ENCODE data around the gene MED27. TPM values are rescaled to one million over a fixed set of nuclear protein-coding genes. Genes with fewer than 3 reads are reported as not detected.

The MED27 gene
- total RNA-seq, 1 donor = 19.0 TPM

DNA sequence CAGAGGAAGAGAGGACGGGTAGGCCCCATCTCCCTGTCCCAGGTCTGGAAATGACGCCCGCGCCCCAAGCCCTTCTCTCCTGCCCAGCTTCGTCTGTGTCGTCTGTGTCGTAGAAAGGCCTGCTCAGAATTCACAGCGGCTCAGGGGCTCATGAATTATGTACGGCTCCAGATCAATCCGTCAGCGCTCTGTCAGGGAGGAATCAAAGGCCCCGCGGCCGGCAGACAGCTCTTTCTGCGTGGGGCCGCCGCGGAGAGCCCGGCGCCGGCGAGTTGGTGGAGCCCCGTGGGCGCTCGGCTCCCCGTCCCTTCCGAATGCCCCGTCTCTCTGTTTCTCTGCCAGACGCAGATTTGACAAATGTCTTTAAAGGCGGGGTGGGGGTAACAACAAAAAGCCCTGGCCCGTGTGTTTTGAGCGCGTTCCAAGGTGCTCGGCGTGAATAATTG, 255.9 kb downstream of the MED27 start:
- DNase-seq (ENCODE audit: low read depth) = no peak
- H3K4me3 ChIP-seq (ENCODE audit: low read depth, low read length) = no peak overlapping the region
- TF ChIP-seq, protein P1, sequence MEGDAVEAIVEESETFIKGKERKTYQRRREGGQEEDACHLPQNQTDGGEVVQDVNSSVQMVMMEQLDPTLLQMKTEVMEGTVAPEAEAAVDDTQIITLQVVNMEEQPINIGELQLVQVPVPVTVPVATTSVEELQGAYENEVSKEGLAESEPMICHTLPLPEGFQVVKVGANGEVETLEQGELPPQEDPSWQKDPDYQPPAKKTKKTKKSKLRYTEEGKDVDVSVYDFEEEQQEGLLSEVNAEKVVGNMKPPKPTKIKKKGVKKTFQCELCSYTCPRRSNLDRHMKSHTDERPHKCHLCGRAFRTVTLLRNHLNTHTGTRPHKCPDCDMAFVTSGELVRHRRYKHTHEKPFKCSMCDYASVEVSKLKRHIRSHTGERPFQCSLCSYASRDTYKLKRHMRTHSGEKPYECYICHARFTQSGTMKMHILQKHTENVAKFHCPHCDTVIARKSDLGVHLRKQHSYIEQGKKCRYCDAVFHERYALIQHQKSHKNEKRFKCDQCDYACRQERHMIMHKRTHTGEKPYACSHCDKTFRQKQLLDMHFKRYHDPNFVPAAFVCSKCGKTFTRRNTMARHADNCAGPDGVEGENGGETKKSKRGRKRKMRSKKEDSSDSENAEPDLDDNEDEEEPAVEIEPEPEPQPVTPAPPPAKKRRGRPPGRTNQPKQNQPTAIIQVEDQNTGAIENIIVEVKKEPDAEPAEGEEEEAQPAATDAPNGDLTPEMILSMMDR (IDR thresholded peaks at IDR 0.05; ENCODE audit: insufficient read depth, low read depth, low read length) = no peak

DNA sequence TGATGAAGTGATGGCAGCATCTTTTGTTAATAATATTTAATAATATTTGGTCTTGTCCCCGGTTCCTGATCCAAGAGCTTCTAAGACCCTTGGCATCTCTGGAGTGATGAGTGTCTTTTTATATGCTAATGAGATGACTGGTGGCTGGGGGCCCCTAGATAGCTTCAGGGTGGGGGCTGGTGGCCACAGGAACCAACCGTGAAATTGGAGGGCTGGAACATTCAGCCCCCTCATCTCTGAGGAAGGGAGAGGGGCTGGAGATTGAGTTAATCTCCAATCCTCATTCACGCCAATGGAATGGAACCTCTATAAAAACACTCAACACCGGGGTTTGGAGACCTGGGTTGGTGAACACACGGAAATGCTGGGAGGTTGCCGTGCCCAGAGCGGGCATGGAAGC, 261.6 kb downstream of the MED27 start:
- no peak for DNase-seq (ENCODE audit: low read depth)
- TF ChIP-seq, protein P1 (IDR thresholded peaks at IDR 0.05; ENCODE audit: insufficient read depth, low read depth, low read length) = no peak
- H3K4me3 ChIP-seq (ENCODE audit: low read depth, low read length) = no peak overlapping the region

DNA sequence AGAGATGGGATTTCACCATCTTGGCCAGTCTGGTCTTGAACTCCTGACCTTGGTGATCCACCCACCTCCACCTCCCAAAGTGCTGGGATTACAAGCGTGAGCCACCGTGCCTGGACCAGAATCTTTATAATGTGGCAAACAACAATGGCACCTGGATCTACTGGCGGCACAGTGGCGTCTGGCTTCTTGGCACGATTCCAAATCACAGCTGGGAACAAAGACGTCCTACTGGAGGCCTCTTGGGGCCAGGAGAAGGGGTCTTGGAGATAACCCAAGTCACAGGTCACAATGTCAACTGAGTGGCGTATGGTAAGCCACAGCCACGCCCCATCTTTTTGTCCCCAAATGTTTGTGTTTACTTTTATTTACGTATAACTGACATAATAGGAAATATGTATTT, 262.0 kb downstream of the MED27 start:
- DNase-seq (ENCODE audit: low read depth) = no peak
- no peak overlapping the region for H3K4me3 ChIP-seq (ENCODE audit: low read depth, low read length)
- TF ChIP-seq, protein P1 (IDR thresholded peaks at IDR 0.05; ENCODE audit: insufficient read depth, low read depth, low read length) = no peak

DNA sequence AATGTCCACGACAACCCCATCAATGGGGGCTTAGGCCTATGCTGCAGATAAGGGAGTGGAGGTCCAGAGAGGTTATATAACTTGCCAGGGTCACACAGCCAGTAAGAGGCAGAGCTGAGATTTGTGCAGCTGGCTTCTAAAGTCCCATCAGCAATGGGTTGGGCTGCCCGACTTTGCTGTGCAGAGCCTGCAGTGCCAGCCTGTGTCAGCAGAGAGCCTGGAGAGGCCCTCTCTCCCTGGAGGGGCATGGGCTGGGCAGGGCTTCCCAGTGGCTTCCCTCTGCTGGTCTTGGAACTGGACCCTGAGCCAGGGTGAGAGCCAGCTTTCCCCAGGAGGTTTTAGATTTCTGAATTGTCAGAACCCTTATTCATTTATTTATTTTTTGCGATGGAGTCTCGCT, 262.6 kb downstream of the MED27 start:
- DNase-seq (ENCODE audit: low read depth) = no peak
- TF ChIP-seq, protein P1 (IDR thresholded peaks at IDR 0.05; ENCODE audit: insufficient read depth, low read depth, low read length) = no peak

DNA sequence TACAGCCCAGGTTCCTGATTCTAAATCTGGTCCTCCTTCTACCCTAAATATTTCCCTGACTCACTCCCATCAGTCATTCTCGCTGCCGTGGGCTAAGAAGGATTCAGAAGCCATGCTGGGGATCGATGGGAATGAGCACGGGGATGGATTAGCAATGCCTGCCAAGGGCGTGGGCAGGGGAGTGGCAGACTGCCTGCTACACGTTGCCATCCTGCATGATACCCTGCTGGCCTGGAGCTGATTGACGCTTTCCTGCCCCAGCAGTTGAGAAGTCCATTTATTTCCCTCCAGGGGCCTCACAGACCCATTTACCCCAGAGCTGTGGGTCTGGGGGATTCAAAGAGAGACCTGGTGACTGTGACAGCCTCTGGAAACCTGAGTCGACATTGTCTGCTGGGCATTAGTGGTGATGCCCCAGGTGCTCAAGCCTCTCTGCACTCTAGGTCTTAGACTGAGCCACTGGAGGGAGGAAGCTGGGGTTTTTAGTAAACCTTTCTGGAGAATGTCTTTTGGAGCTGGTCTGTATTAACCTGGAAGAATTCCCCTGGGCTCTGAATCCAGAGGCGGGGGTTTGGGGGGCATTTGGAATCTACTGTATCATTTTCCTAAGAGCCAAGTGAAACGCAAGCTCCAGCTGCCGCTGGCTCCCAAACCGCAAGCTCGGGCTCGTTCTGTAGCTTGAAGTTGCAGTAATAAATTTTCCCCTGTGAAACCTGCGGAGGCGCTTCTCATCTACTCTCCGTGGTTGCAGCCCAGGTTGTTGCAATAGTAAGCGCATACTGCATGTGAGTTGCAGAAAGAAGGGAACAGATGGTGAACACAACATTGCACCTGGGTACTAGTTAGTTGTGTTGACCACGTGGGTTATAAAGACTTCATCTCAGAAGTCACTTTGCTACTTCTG, 263.4 kb downstream of the MED27 start:
- no peak overlapping the region for H3K4me3 ChIP-seq (ENCODE audit: low read depth, low read length)
- TF ChIP-seq, protein P1 (IDR thresholded peaks at IDR 0.05; ENCODE audit: insufficient read depth, low read depth, low read length) = no peak
- no peak for DNase-seq (ENCODE audit: low read depth)

More for the DNA sequence above, 262.6 kb downstream of the MED27 start:
- no peak overlapping the region for H3K4me3 ChIP-seq (ENCODE audit: low read depth, low read length)

DNA sequence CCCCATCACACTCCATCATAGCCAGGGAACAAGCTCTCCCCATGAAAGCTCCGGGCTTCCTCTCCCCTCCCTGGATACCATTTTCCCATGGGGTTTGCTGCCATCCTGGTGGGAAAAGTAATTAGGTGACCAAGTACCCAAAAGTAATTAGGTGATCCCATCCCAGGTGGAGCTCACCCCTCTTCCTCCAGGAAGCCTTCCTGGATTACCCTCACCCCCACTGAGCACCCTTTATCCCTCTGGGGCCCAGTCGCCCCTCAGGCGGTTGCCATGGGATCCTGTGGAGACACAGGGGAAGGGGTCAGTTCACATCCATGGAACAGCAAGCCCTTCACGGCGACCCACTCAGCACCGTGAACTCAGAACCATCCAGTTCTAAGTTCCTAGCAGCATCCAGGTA, 265.0 kb downstream of the MED27 start:
- H3K4me3 ChIP-seq (ENCODE audit: low read depth, low read length) = no peak overlapping the region
- DNase-seq (ENCODE audit: low read depth) = no peak
- TF ChIP-seq, protein P1 (IDR thresholded peaks at IDR 0.05; ENCODE audit: insufficient read depth, low read depth, low read length) = no peak
